ENCODE results near the gene KCNMB2. TPM values are rescaled to one million over a fixed set of nuclear protein-coding genes. Genes with fewer than 3 reads are reported as not detected.
"Not testable (repeated sequence)": the region's sequence is repeated elsewhere in the genome, so short reads cannot be mapped to it uniquely, and the experiment has no call there.

The KCNMB2 gene
- total RNA-seq, 2 experiments from 2014 or later = not detected

GRCh38 chr3:178850450-178851190 lies 314.4 kb downstream of the KCNMB2 start:
- POLR2A ChIA-PET = no interaction called here

GRCh38 chr3:178851564-178851963 lies 315.3 kb downstream of the KCNMB2 start:
- H3K4me1 Mint-ChIP-seq = no peaks in the 10 kb centered on the region
- no peaks in the 10 kb centered on the region for H3K27me3 Mint-ChIP-seq
- no peak overlapping the region for H3K27ac Mint-ChIP-seq
- ChIA-PET CTCF (no interaction called here), POLR2A (no interaction called here)
- DNase-seq = no peak
- no peak overlapping the region for H3K4me3 Mint-ChIP-seq
- H3K9me3 Mint-ChIP-seq = no peaks in the 10 kb centered on the region
- H3K36me3 Mint-ChIP-seq (ENCODE audit: low read depth) = no peaks in the 10 kb centered on the region

More at GRCh38 chr3:178850450-178851190, 314.4 kb downstream of the KCNMB2 start:
- Mint-ChIP-seq H3K4me1 (no peaks in the 10 kb centered on the region), H3K27ac (no peak overlapping the region), H3K36me3 (ENCODE audit: low read depth) (no peaks in the 10 kb centered on the region), H3K4me3 (no peak overlapping the region), H3K9me3 (no peaks in the 10 kb centered on the region), H3K27me3 (no peaks in the 10 kb centered on the region)
- DNase-seq = no peak
- CTCF ChIA-PET = no interaction called here

GRCh38 chr3:178856804-178857203 lies 320.6 kb downstream of the KCNMB2 start:
- H3K27ac Mint-ChIP-seq = no peak overlapping the region
- CTCF ChIA-PET = no interaction called here
- POLR2A ChIA-PET = interaction anchor here (0.6 kb wide), 1 partner anchor 26 kb away, joined by 4 read pairs; no protein-coding TSS in a partner anchor
- no peaks in the 10 kb centered on the region for H3K4me1 Mint-ChIP-seq
- DNase-seq = no peak
- no peaks in the 10 kb centered on the region for H3K27me3 Mint-ChIP-seq
- H3K9me3 Mint-ChIP-seq = no peaks in the 10 kb centered on the region
- no peak overlapping the region for H3K4me3 Mint-ChIP-seq
- H3K36me3 Mint-ChIP-seq (ENCODE audit: low read depth) = no peaks in the 10 kb centered on the region

- H3K27ac Mint-ChIP-seq = no peak overlapping the region
- H3K4me1 Mint-ChIP-seq = no peaks in the 10 kb centered on the region
- no peaks in the 10 kb centered on the region for H3K27me3 Mint-ChIP-seq
- no peak overlapping the region for H3K4me3 Mint-ChIP-seq
- no peaks in the 10 kb centered on the region for H3K9me3 Mint-ChIP-seq
- DNase-seq = no peak
- no peaks in the 10 kb centered on the region for H3K36me3 Mint-ChIP-seq (ENCODE audit: low read depth)
- ChIA-PET POLR2A (no interaction called here), CTCF (interaction anchor here (0.7 kb wide), 1 partner anchor 10 kb away, joined by 3 read pairs; no protein-coding TSS in a partner anchor)
Observed at GRCh38 chr3:178859386-178859785, 323.1 kb downstream of the KCNMB2 start.

- CTCF ChIA-PET; H3K4me1 Mint-ChIP-seq; H3K27ac Mint-ChIP-seq; H3K4me3 Mint-ChIP-seq; H3K27me3 Mint-ChIP-seq; DNase-seq; H3K36me3 Mint-ChIP-seq (ENCODE audit: low read depth); H3K9me3 Mint-ChIP-seq; POLR2A ChIA-PET: not testable (repeated sequence)
Observed at GRCh38 chr3:178859900-178860436, 323.7 kb downstream of the KCNMB2 start.

GRCh38 chr3:178868681-178869080 lies 332.4 kb downstream of the KCNMB2 start:
- DNase-seq = no peak
- ChIA-PET CTCF (interaction anchor here (1.3 kb wide), 1 partner anchor 10 kb away, joined by 3 read pairs; no protein-coding TSS in a partner anchor), POLR2A (no interaction called here)
- no peaks in the 10 kb centered on the region for H3K36me3 Mint-ChIP-seq (ENCODE audit: low read depth)
- no peaks in the 10 kb centered on the region for H3K9me3 Mint-ChIP-seq
- H3K4me1 Mint-ChIP-seq = no peaks in the 10 kb centered on the region
- H3K27ac Mint-ChIP-seq = no peak overlapping the region
- no peaks in the 10 kb centered on the region for H3K27me3 Mint-ChIP-seq
- H3K4me3 Mint-ChIP-seq = no peak overlapping the region

- ChIA-PET CTCF (no interaction called here), POLR2A (no interaction called here)
- Mint-ChIP-seq H3K9me3 (no peaks in the 10 kb centered on the region), H3K36me3 (ENCODE audit: low read depth) (no peaks in the 10 kb centered on the region), H3K27me3 (no peaks in the 10 kb centered on the region), H3K27ac (no peak overlapping the region), H3K4me3 (no peak overlapping the region), H3K4me1 (no peaks in the 10 kb centered on the region)
- no peak for DNase-seq
Observed at GRCh38 chr3:178870085-178870484, 333.8 kb downstream of the KCNMB2 start.

GRCh38 chr3:178875157-178875556 lies 338.9 kb downstream of the KCNMB2 start:
- no peaks in the 10 kb centered on the region for H3K9me3 Mint-ChIP-seq
- no peaks in the 10 kb centered on the region for H3K27me3 Mint-ChIP-seq
- no peaks in the 10 kb centered on the region for H3K36me3 Mint-ChIP-seq (ENCODE audit: low read depth)
- POLR2A ChIA-PET = no interaction called here
- H3K4me1 Mint-ChIP-seq = no peaks in the 10 kb centered on the region
- no peak for DNase-seq
- H3K4me3 Mint-ChIP-seq = no peak overlapping the region
- CTCF ChIA-PET = no interaction called here
- H3K27ac Mint-ChIP-seq = no peak overlapping the region

- no peak overlapping the region for H3K27ac Mint-ChIP-seq
- H3K9me3 Mint-ChIP-seq = no peaks in the 10 kb centered on the region
- H3K4me3 Mint-ChIP-seq = no peak overlapping the region
- DNase-seq = no peak
- POLR2A ChIA-PET = no interaction called here
- H3K36me3 Mint-ChIP-seq (ENCODE audit: low read depth) = no peaks in the 10 kb centered on the region
- no peaks in the 10 kb centered on the region for H3K4me1 Mint-ChIP-seq
- no peaks in the 10 kb centered on the region for H3K27me3 Mint-ChIP-seq
- CTCF ChIA-PET = no interaction called here
Observed at GRCh38 chr3:178875836-178876235, 339.6 kb downstream of the KCNMB2 start.

- no peaks in the 10 kb centered on the region for H3K36me3 Mint-ChIP-seq (ENCODE audit: low read depth)
- H3K27ac Mint-ChIP-seq = no peak overlapping the region
- no peaks in the 10 kb centered on the region for H3K4me1 Mint-ChIP-seq
- no peaks in the 10 kb centered on the region for H3K27me3 Mint-ChIP-seq
- CTCF ChIA-PET = no interaction called here
- no peaks in the 10 kb centered on the region for H3K9me3 Mint-ChIP-seq
- H3K4me3 Mint-ChIP-seq = no peak overlapping the region
- DNase-seq = no peak
- POLR2A ChIA-PET = no interaction called here
Observed at GRCh38 chr3:178880274-178880673, 344.0 kb downstream of the KCNMB2 start.

Data from activated CD4-positive, alpha-beta T cell treated with anti-CD3 and anti-CD28 coated beads, Interleukin-2, amount 10 ng/mL, durations not matched to agents 7 days and 5 days (primary cell).